Testis (tissue), 3 donors: ENCODE measurements around the gene ZNF532. TPM values are rescaled to one million over a fixed set of nuclear protein-coding genes. Genes with fewer than 3 reads are reported as not detected.

ENCODE experiments used
- DNase-seq: peaks from one replicate; pipeline ENCODE4 v3.0.0-alpha.2; 2019
- H3K27ac ChIP-seq, 2 donors: fragments of 200-600 bp; sonication (generic); one replicate each; pipeline ENCODE4 v1.5.1; 2019
- H3K27me3 ChIP-seq: fragments of 200-600 bp; sonication (generic); one replicate; pipeline ENCODE4 v1.5.1; 2019
- H3K36me3 ChIP-seq: fragments of 200-600 bp; sonication (generic); one replicate; pipeline ENCODE4 v1.5.1; 2017; ENCODE audit warnings: low read depth; ENCODE audit errors: missing control alignments
- H3K4me1 ChIP-seq: fragments of 200-600 bp; sonication (generic); one replicate; pipeline ENCODE4 v1.5.1; 2019
- H3K4me3 ChIP-seq, 2 donors: fragments of 200-600 bp; sonication (generic); one replicate each; pipeline ENCODE4 v1.5.1; 2017 to 2019
- H3K9me3 ChIP-seq: fragments of 200-600 bp; sonication (generic); one replicate; pipeline ENCODE4 v1.5.1; 2017
- CTCF ChIP-seq, 3 experiments: fragments of 450-650 bp in 2 of 3; fragments of 200-600 bp in 1 of 3; sonication (generic) in 1 of 3; IDR thresholded peaks; one replicate each; pipeline ENCODE4 v1.5.1; 2016 to 2019; ENCODE audit warnings: antibody characterized with exemption in 3 of 3, mild to moderate bottlenecking in 2 of 3, moderate library complexity in 1 of 3
- POLR2A ChIP-seq: fragments of 450-650 bp; IDR thresholded peaks from one replicate; pipeline ENCODE4 v1.6.1; 2017; ENCODE audit warnings: antibody characterized with exemption, mild to moderate bottlenecking, moderate library complexity
- WGBS, 2 donors: methylation state at CpG; one replicate each; pipeline ENCODE4 v1.1.5; 2018; 5-methylcytosine and 5-hydroxymethylcytosine counted together
- intact Hi-C: fragments of 100-400 bp; cut with DNase I; formaldehyde crosslinking; loops from one replicate; pipeline ENCODE4 v1.15.1; 2023; ENCODE audit warnings: low total_unique reads
- polyA plus RNA-seq: library from polyadenylated mRNA; stranded (reverse); fragments of 350-450 nt; fragmentation: Illumina TruSeq; extraction: RNeasy Lipid Tissue Mini Kit (QIAGEN cat#74804); gene quantifications from one replicate; pipeline ENCODE4 v1.2.3, GENCODE V29; 2014; ENCODE audit warnings: low read depth, low replicate concordance; ENCODE audit not compliant: insufficient read depth
- total RNA-seq, 2 donors: library from RNA; depleted of rRNA; stranded (reverse); fragments of >200 nt; gene quantifications; one replicate each; pipeline ENCODE4 v1.2.3, GENCODE V29; 2016

ZNF532 gene
- total and polyA plus RNA-seq, 3 donors from 2014 or later = 64.0 to 131 (median 122) TPM

GRCh38 chr18:58842978-58843687, 21.5 kb upstream of the ZNF532 start:
- Histone ChIP-seq H3K27me3 (no peaks in the 10 kb centered on the region), H3K4me3 (no peak overlapping the region), H3K27ac (peak overlapping the region; percentile 11 to 31), H3K4me1 (peaks cover 14% of the 10 kb centered on the region), H3K36me3 (no peaks in the 10 kb centered on the region), H3K9me3 (no peaks in the 10 kb centered on the region)
- intact Hi-C loops = no loop called here
- 72 to 78% methylated on average over 11 of the region's 11 CpGs for WGBS, 2 donors
- TF ChIP-seq CTCF (IDR thresholded peaks at IDR 0.05) (no peak), POLR2A (no peak)
- DNase-seq = peak; percentile 82

GRCh38 chr18:58843688-58844035, 21.0 kb upstream of the ZNF532 start:
- intact Hi-C loops = no loop called here
- 58 to 91% methylated on average over 2 of the region's 2 CpGs for WGBS, 2 donors
- Histone ChIP-seq H3K4me3 (no peak overlapping the region), H3K4me1 (peaks cover 14% of the 10 kb centered on the region), H3K36me3 (no peaks in the 10 kb centered on the region), H3K27me3 (no peaks in the 10 kb centered on the region), H3K27ac (no peak overlapping the region), H3K9me3 (no peaks in the 10 kb centered on the region)
- no peak for DNase-seq
- TF ChIP-seq POLR2A (no peak), CTCF (IDR thresholded peaks at IDR 0.05) (no peak)

GRCh38 chr18:58844871-58845270, 19.8 kb upstream of the ZNF532 start:
- H3K36me3 ChIP-seq = no peaks in the 10 kb centered on the region
- H3K27me3 ChIP-seq = no peaks in the 10 kb centered on the region
- no peak overlapping the region for H3K4me3 ChIP-seq
- intact Hi-C loops = loop anchor here (5.0 kb wide), 1 partner anchor 212 kb away; no protein-coding TSS in a partner anchor
- WGBS, 2 donors = 70 to 72% methylated on average over 4 of the region's 4 CpGs
- H3K4me1 ChIP-seq = peaks cover 14% of the 10 kb centered on the region
- TF ChIP-seq POLR2A (no peak), CTCF (IDR thresholded peaks at IDR 0.05) (peak in 1 of 3 experiments; percentile 9)
- H3K27ac ChIP-seq = no peak overlapping the region
- no peak for DNase-seq
- H3K9me3 ChIP-seq = no peaks in the 10 kb centered on the region

GRCh38 chr18:58845928-58846724, 18.6 kb upstream of the ZNF532 start:
- Histone ChIP-seq H3K27ac (peak overlapping the region in 1 of 2 donors; percentile 60), H3K27me3 (no peaks in the 10 kb centered on the region), H3K36me3 (no peaks in the 10 kb centered on the region), H3K4me1 (peaks cover 14% of the 10 kb centered on the region), H3K9me3 (no peaks in the 10 kb centered on the region), H3K4me3 (no peak overlapping the region)
- WGBS, 2 donors = 50 to 67% methylated on average over 15 to 17 of the region's 17 CpGs
- no peak for DNase-seq
- intact Hi-C loops = loop anchor here (5.0 kb wide), 1 partner anchor 211 kb away; no protein-coding TSS in a partner anchor
- TF ChIP-seq CTCF (IDR thresholded peaks at IDR 0.05) (no peak), POLR2A (no peak)
